Heart left ventricle (tissue), 13 donors: Measurements from ENCODE around the gene SGO1.

Source experiments
- CTCF ChIP-seq, 12 donors: fragments of 200-600 bp; sonication (generic) in 4 of 12; IDR thresholded peaks; one replicate each; pipeline versions ENCODE4 v1.5.0 to v1.8.0; 2018 to 2022; ENCODE audit warnings: antibody characterized with exemption in 12 of 12, mild to moderate bottlenecking in 5 of 12
- POLR2A ChIP-seq, 2 donors: fragments of 450-650 bp; IDR thresholded peaks; one replicate each; pipeline ENCODE4 v1.6.1; 2017; ENCODE audit warnings: antibody characterized with exemption in 2 of 2, mild to moderate bottlenecking in 2 of 2, moderate library complexity in 2 of 2
- donor health status: ischemic (EF 13 %, LVEDD 7.1; RV severe dilation, severe dysfunction).
- donor health status: DM: no; HTN: yes; CAD: no.
- donor health status: DM: no; HTN: no; CAD: no.
- donor health status: ischemic (EF 25% LVEDD 6.9; RV normal size, moderate dysfunction).
- donor health status: ischemic (EF 25% LVEDD 5.7; RV mildly dilated, moderate dysfunction).
- donor health status: ischemic (EF 35%, LVEDD 5.7; RV mildly dilated, moderate dysfunction).
- donor health status: nonischemic (EF 11% LVEDD 7.7; RV severe dilation, severe dysfunction).
- donor health status: DM: yes; HTN: yes; CAD: no.
- donor health status: PGD.
- donor health status: ischemic (EF 29% LVEDD 5.4; RV normal size, mild dysfunction).
- donor health status: nonischemic (EF 23%, LVEDD 6.1; RV moderate dilation, normal function).

- no peak for TF ChIP-seq CTCF (IDR thresholded peaks at IDR 0.05)
- TF ChIP-seq POLR2A (IDR thresholded peaks at IDR 0.05), result no peak
These were observed 39.7 kb downstream of the SGO1 start for GRCh38 chr3:20146301-20146700.
